ENCODE measurements around the gene KLF2. TPM values are rescaled to one million over a fixed set of nuclear protein-coding genes. Genes with fewer than 3 reads are reported as not detected.
"Not testable (repeated sequence)": the region's sequence is repeated elsewhere in the genome, so short reads cannot be mapped to it uniquely, and the experiment has no call there.

Gene KLF2
- total RNA-seq, 4 donors from 2014 or later = 4.2 to 11.4 (median 8.0) TPM

DNA sequence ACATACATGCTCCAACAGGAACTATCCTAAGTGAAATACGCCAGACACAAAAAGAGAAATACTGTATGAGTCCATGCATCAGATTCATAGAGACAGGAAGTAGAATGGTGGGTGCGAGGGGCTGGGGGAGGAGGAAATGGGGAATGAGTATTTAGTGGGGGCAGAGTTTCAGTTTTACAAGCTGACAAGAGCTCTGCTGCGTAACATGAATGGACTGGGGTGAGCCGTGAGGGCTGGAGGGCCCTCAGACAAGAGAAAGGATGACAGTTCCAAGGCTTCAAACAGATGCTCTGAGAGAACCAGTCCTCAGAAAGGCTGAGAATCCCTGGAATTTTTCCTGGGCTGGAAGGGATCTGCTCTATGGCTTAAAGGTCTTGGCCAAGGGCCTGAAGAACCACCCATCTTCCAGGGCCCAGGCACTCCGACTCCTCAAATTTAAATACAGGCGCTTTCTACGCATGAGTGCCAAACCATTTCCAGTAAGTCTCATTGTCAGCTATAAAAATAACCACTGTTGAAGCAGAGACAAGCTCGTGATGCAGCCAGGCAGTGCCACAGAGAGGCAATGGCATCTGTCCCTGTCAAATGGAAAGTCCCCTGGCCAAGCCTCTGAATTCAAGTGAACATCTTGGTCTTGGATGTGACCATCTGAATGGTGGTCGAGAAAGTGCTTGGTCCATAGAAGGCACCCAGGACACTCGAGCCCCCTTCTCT lies 17.5 kb downstream of the KLF2 start:
- intact Hi-C loops (cut with DNase I) = no loop called here
- H3K4me3 ChIP-seq = no peak overlapping the region
- no peaks in the 10 kb centered on the region for H3K9me3 ChIP-seq
- DNase-seq = no peak
- H3K4me1 ChIP-seq = peaks cover 17 to 40% (median 26%) of the 10 kb centered on the region in 3 donors
- H3K36me3 ChIP-seq = no peaks in the 10 kb centered on the region
- 22 to 50% methylated on average over 10 of the region's 10 CpGs for WGBS, 2 donors
- TF ChIP-seq, protein P1, sequence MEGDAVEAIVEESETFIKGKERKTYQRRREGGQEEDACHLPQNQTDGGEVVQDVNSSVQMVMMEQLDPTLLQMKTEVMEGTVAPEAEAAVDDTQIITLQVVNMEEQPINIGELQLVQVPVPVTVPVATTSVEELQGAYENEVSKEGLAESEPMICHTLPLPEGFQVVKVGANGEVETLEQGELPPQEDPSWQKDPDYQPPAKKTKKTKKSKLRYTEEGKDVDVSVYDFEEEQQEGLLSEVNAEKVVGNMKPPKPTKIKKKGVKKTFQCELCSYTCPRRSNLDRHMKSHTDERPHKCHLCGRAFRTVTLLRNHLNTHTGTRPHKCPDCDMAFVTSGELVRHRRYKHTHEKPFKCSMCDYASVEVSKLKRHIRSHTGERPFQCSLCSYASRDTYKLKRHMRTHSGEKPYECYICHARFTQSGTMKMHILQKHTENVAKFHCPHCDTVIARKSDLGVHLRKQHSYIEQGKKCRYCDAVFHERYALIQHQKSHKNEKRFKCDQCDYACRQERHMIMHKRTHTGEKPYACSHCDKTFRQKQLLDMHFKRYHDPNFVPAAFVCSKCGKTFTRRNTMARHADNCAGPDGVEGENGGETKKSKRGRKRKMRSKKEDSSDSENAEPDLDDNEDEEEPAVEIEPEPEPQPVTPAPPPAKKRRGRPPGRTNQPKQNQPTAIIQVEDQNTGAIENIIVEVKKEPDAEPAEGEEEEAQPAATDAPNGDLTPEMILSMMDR (IDR thresholded peaks at IDR 0.05) = no peak
- TF ChIP-seq POLR2A (IDR thresholded peaks at IDR 0.05) = no peak
- H3K27ac ChIP-seq = peak overlapping the region; percentile 34 to 82 (median 74)
- H3K27me3 ChIP-seq = no peaks in the 10 kb centered on the region

DNA sequence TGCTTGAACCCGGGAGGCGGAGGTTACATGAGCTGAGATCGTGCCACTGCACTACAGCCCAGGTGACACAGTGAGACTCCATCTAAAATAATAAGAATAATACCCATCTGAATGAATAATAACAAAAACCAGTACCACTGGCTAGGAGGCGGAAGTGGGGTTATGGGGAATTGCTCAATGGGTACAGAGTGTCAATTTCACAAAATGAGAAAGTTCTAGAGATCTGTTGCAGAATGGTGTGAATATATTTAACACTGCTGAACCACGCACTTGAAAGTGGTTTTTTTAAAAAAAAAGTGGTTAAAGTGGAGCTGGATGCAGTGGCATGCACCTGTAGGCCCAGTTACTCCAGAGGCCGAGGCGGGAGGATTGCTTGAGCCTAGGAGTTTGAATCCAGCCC lies 18.5 kb downstream of the KLF2 start:
- 91 to 92% methylated on average over 7 of the region's 7 CpGs for WGBS, 2 donors
- H3K36me3 ChIP-seq = no peaks in the 10 kb centered on the region
- TF ChIP-seq, protein P1 (IDR thresholded peaks at IDR 0.05) = no peak
- TF ChIP-seq POLR2A (IDR thresholded peaks at IDR 0.05) = no peak
- DNase-seq = no peak
- H3K4me1 ChIP-seq = peaks cover 17 to 42% (median 26%) of the 10 kb centered on the region in 3 donors
- no peak overlapping the region for H3K4me3 ChIP-seq
- H3K9me3 ChIP-seq = no peaks in the 10 kb centered on the region
- H3K27ac ChIP-seq = peak overlapping the region in 3 of 4 donors; percentile 72 to 82 (median 75)
- H3K27me3 ChIP-seq = no peaks in the 10 kb centered on the region
- intact Hi-C loops (cut with DNase I) = no loop called here

DNA sequence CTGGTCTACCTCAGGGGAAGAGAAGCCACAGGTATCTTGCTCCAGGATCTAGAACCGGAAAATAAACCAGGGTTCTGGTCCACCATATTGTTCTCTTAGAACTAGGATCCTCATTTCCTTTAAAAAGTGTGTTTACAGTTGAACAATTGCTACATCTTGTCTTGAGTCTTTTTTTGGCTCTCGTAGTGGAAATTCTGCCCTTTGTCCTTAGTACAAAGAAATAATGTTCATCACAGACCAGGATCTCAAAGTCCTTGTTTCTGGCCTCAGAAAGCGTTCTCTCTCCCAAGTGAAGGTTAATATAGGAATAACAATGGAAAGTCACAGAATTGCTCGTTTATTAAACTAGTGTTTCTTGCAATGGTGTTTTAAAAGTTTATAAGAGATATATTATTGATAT lies 20.8 kb downstream of the KLF2 start:
- H3K27me3 ChIP-seq = no peaks in the 10 kb centered on the region
- no peaks in the 10 kb centered on the region for H3K9me3 ChIP-seq
- TF ChIP-seq, protein P1 (IDR thresholded peaks at IDR 0.05) = no peak
- no peak for TF ChIP-seq POLR2A (IDR thresholded peaks at IDR 0.05)
- peak overlapping the region in 3 of 4 donors; percentile 50 to 64 (median 58) for H3K27ac ChIP-seq
- 70 to 75% methylated on average over 4 of the region's 4 CpGs for WGBS, 2 donors
- H3K4me1 ChIP-seq = peaks cover 6 to 28% (median 15%) of the 10 kb centered on the region in 3 donors
- intact Hi-C loops (cut with DNase I) = no loop called here
- H3K4me3 ChIP-seq = no peak overlapping the region
- DNase-seq = no peak
- H3K36me3 ChIP-seq = no peaks in the 10 kb centered on the region

DNA sequence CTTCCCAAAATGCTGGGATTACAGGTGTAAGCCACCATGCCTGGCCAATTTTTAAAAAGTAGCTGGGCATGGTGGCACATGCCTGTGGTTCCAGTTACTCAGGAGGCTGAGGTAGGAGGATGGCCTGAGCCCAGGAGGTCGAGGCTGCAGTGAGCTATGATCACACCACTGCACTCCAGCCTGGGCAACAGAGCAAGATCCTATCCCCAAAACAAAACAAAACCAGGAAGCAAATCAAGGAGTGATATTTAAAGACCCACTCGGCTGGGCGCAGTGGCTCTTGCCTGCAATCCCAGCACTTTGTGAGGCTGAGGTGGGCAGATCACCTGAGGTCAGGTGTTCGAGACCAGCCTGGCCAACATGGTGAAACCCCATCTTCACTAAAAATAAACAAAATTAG lies 22.5 kb downstream of the KLF2 start:
- intact Hi-C loops (cut with DNase I); H3K4me3 ChIP-seq: not testable (repeated sequence)
- peak overlapping the region in 2 of 4 donors; percentile 62 to 64 for H3K27ac ChIP-seq

DNA sequence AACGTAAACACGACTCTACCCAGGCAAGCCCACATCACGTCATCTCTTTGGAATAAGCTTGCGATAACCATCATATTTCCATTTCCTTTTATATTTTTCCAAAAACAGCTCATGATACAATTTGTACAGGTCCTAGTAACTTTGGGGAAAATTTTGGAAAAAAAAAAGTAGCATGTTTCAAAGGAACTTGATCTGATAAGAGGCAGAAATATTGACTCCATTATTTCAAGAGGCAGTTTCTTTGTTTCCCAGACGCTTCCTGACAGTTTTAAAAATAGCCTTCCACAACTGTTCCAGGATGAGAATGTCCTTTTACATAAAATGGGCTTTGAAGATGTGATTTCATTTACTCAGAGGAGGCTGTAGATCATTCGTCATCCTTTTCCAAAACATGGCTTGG lies 23.1 kb downstream of the KLF2 start:
- Histone ChIP-seq H3K36me3 (no peaks in the 10 kb centered on the region), H3K4me3 (no peak overlapping the region), H3K9me3 (no peaks in the 10 kb centered on the region), H3K27me3 (no peaks in the 10 kb centered on the region), H3K27ac (peak overlapping the region in 2 of 4 donors; percentile 64 to 70), H3K4me1 (peaks cover 0 to 15% (median 6%) of the 10 kb centered on the region in 3 donors)
- no peak for DNase-seq
- intact Hi-C loops (cut with DNase I) = no loop called here
- WGBS, 2 donors = 75 to 77% methylated on average over 6 of the region's 6 CpGs
- TF ChIP-seq POLR2A (IDR thresholded peaks at IDR 0.05) = no peak
- TF ChIP-seq, protein P1 (IDR thresholded peaks at IDR 0.05) = no peak

More for the DNA sequence above, 22.5 kb downstream of the KLF2 start:
- peaks cover 6 to 21% (median 12%) of the 10 kb centered on the region in 3 donors for H3K4me1 ChIP-seq
- not testable (repeated sequence) for DNase-seq, H3K36me3 ChIP-seq, H3K27me3 ChIP-seq, H3K9me3 ChIP-seq
- WGBS, 2 donors = 81 to 87% methylated on average over 4 of the region's 4 CpGs

Measured in esophagus squamous epithelium (tissue), 5 donors.